GM21526 (cell line): ENCODE measurements around the gene RANGRF.

Source experiments
- ATAC-seq: cut with Tn5 transposase; IDR thresholded peaks from one replicate; pipeline ENCODE4 v1.9.1; 2021; ENCODE audit warnings: moderate library complexity; ENCODE audit not compliant: unreplicated experiment, low FRiP score

RANGRF gene

GRCh38 chr17:8273884-8274444 lies 14.5 kb upstream of the RANGRF start:
- ATAC-seq: no peak

- no peak for ATAC-seq
These were observed 13.7 kb upstream of the RANGRF start for GRCh38 chr17:8274816-8275215.

- ATAC-seq: no peak
These were observed 12.8 kb upstream of the RANGRF start for GRCh38 chr17:8275421-8276290.

- no peak for ATAC-seq
These were observed 11.2 kb upstream of the RANGRF start for GRCh38 chr17:8277317-8277716.

- no peak for ATAC-seq
These were observed 6.1 kb upstream of the RANGRF start for GRCh38 chr17:8282345-8282744.

- ATAC-seq: no peak
These were observed 5.1 kb upstream of the RANGRF start for GRCh38 chr17:8283356-8283755.

- ATAC-seq: no peak
These were observed 4.3 kb upstream of the RANGRF start for GRCh38 chr17:8284126-8284525.

- ATAC-seq: no peak
These were observed 2.9 kb upstream of the RANGRF start for GRCh38 chr17:8285270-8286181.

GRCh38 chr17:8287651-8288335 lies 677 bp upstream of the RANGRF start:
- ATAC-seq: no peak

- no peak for ATAC-seq
These were observed 580 bp downstream of the RANGRF start for GRCh38 chr17:8289103-8289397.

GRCh38 chr17:8290043-8290442 lies 1.6 kb downstream of the RANGRF start:
- ATAC-seq: no peak

GRCh38 chr17:8292639-8293395 lies 4.3 kb downstream of the RANGRF start:
- ATAC-seq: no peak

GRCh38 chr17:8294361-8294760 lies 5.9 kb downstream of the RANGRF start:
- ATAC-seq: no peak

GRCh38 chr17:8294814-8295316 lies 6.4 kb downstream of the RANGRF start:
- no peak for ATAC-seq

GRCh38 chr17:8300226-8300625 lies 11.8 kb downstream of the RANGRF start:
- ATAC-seq: no peak

GRCh38 chr17:8300627-8301242 lies 12.3 kb downstream of the RANGRF start:
- ATAC-seq: no peak

- no peak for ATAC-seq
These were observed 22.2 kb downstream of the RANGRF start for GRCh38 chr17:8310601-8311123.

- no peak for ATAC-seq
These were observed 22.8 kb downstream of the RANGRF start for GRCh38 chr17:8311131-8311790.

- no peak for ATAC-seq
These were observed 23.8 kb downstream of the RANGRF start for GRCh38 chr17:8312251-8312650.
